GM12878 (cell line): ENCODE results near the gene CNTN4.

Experiments
- ASH2L ChIP-seq: fragments of 300-600, 200-600 bp; sonication (generic); IDR thresholded peaks from 2 replicates; pipeline ENCODE4 v1.6.1; 2017; ENCODE audit warnings: low read depth, mild to moderate bottlenecking, borderline replicate concordance
- CREB1 ChIP-seq: IDR thresholded peaks from 2 replicates; pipeline ENCODE4 v1.6.1; 2012; ENCODE audit warnings: low read depth, mild to moderate bottlenecking, inconsistent platforms
- EP300 ChIP-seq, 2 experiments: fragments of 150-350 bp in 1 of 2; IDR thresholded peaks; 2 replicates each; pipeline ENCODE4 v1.6.1; 2011 to 2012; ENCODE audit warnings: low read depth in 2 of 2, low read length in 2 of 2, borderline replicate concordance in 1 of 2, improper control_type of control experiment in 1 of 2, inconsistent platforms in 1 of 2; ENCODE audit not compliant: control insufficient read depth in 1 of 2
- EZH2 ChIP-seq: IDR thresholded peaks from 2 replicates; pipeline ENCODE4 v1.6.1; 2012; ENCODE audit warnings: low read depth, mild to moderate bottlenecking, control low read depth, inconsistent platforms, low read length, borderline replicate concordance; ENCODE audit not compliant: control insufficient read depth
- RAD51 ChIP-seq: fragments of 450-650 bp; IDR thresholded peaks from 2 replicates; pipeline ENCODE4 v1.6.1; 2016; ENCODE audit warnings: moderate library complexity, mild to moderate bottlenecking, inconsistent platforms
- TARDBP ChIP-seq: IDR thresholded peaks from 2 replicates; pipeline ENCODE4 v1.6.1; 2016; ENCODE audit warnings: borderline replicate concordance
- USF2 ChIP-seq: IDR thresholded peaks from 2 replicates; pipeline ENCODE4 v1.6.1; 2011; ENCODE audit warnings: low read depth, low read length, improper control_type of control experiment, borderline replicate concordance
- ZNF24 ChIP-seq: fragments of 450-650 bp; IDR thresholded peaks from 2 replicates; pipeline ENCODE4 v1.6.1; 2017; ENCODE audit warnings: antibody characterized with exemption, mild to moderate bottlenecking
- TF ChIP-seq, protein P1 (sequence below), 3 experiments: IDR thresholded peaks in 2 of 3; conservative IDR thresholded peaks in 1 of 3; 2 replicates each; pipeline ENCODE4 v1.5.1; 2011; ENCODE audit warnings: low read depth in 3 of 3, low read length in 3 of 3, mild to moderate bottlenecking in 3 of 3, control low read depth in 2 of 3, moderate library complexity in 2 of 3, inconsistent platforms in 1 of 3, mixed read lengths in 1 of 3; ENCODE audit not compliant: control insufficient read depth in 2 of 3, insufficient read depth in 1 of 3; ENCODE audit errors: extremely low read depth in 1 of 3

- no peak for TF ChIP-seq CREB1
- no peak for TF ChIP-seq EP300 (IDR thresholded peaks at IDR 0.05; ENCODE audit: borderline replicate concordance in 1 of 2, control insufficient read depth in 1 of 2, low read depth in 2 of 2, low read length in 2 of 2)
- TF ChIP-seq USF2: no peak
- no peak for TF ChIP-seq RAD51
- TF ChIP-seq, protein P1, sequence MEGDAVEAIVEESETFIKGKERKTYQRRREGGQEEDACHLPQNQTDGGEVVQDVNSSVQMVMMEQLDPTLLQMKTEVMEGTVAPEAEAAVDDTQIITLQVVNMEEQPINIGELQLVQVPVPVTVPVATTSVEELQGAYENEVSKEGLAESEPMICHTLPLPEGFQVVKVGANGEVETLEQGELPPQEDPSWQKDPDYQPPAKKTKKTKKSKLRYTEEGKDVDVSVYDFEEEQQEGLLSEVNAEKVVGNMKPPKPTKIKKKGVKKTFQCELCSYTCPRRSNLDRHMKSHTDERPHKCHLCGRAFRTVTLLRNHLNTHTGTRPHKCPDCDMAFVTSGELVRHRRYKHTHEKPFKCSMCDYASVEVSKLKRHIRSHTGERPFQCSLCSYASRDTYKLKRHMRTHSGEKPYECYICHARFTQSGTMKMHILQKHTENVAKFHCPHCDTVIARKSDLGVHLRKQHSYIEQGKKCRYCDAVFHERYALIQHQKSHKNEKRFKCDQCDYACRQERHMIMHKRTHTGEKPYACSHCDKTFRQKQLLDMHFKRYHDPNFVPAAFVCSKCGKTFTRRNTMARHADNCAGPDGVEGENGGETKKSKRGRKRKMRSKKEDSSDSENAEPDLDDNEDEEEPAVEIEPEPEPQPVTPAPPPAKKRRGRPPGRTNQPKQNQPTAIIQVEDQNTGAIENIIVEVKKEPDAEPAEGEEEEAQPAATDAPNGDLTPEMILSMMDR (IDR thresholded peaks at IDR 0.05 in 2 of 3, conservative IDR thresholded peaks at IDR 0.05 in 1 of 3; ENCODE audit: control insufficient read depth in 2 of 3, extremely low read depth in 1 of 3, insufficient read depth in 1 of 3, low read depth in 3 of 3, low read length in 3 of 3): no peak
- TF ChIP-seq TARDBP: no peak
- no peak for TF ChIP-seq ZNF24
- no peak for TF ChIP-seq ASH2L
- no peak for TF ChIP-seq EZH2
These were observed 777.0 kb downstream of the CNTN4 start for GRCh38 chr3:2875699-2876098.
